Muscle layer of colon (tissue), 2 donors: ENCODE results near the gene CWC15.

ENCODE experiments used
- H3K27ac ChIP-seq: one replicate; pipeline ENCODE4 v1.7.0; 2013; ENCODE audit warnings: low read depth, mild to moderate bottlenecking, low read length, moderate library complexity
- H3K27me3 ChIP-seq, 2 donors: one replicate each; pipeline ENCODE4 v1.7.0; 2013; ENCODE audit warnings: low read length in 2 of 2, mild to moderate bottlenecking in 2 of 2; ENCODE audit not compliant: insufficient read depth in 2 of 2, control insufficient read depth in 1 of 2
- H3K36me3 ChIP-seq: one replicate; pipeline ENCODE4 v1.7.0; 2013; ENCODE audit warnings: mild to moderate bottlenecking, low read length; ENCODE audit not compliant: insufficient read depth
- H3K4me1 ChIP-seq: one replicate; pipeline ENCODE4 v1.7.0; 2013; ENCODE audit warnings: mild to moderate bottlenecking, low read length; ENCODE audit not compliant: insufficient read depth
- H3K4me3 ChIP-seq, 2 donors: one replicate each; pipeline ENCODE4 v1.7.0; 2013; ENCODE audit warnings: low read length in 2 of 2, low read depth in 1 of 2, mild to moderate bottlenecking in 1 of 2, moderate library complexity in 1 of 2
- H3K9ac ChIP-seq: one replicate; pipeline ENCODE4 v1.7.0; 2013; ENCODE audit warnings: low read length
- H3K9me3 ChIP-seq: one replicate; pipeline ENCODE4 v1.7.0; 2013; ENCODE audit warnings: mild to moderate bottlenecking, low read length
- donor health status: abdominal sarcoma.
- donor health status: Adenocarcinoma of cecum.

CWC15 gene

DNA sequence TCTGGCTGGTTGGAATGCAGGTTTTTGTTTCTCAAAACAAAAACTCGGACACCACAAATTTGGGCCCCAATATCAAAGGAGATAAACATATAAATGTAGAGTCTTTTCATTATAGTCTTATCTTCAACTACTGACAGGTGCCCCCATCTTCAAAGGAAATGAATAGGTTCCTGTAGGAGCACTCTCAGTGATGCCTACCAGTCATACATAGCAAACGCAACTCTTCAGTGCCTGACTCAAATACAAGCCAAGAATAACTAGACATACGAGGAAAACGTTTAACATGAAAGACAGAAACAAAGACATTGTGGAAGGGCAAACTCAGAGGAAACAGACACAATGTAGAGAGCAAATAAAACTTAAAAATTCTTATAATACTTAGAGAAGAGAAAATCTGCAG lies 14.0 kb upstream of the CWC15 start:
- no peaks in the 10 kb centered on the region for H3K27me3 ChIP-seq
- no peak overlapping the region for H3K4me3 ChIP-seq
- H3K4me1 ChIP-seq = no peaks in the 10 kb centered on the region
- no peaks in the 10 kb centered on the region for H3K9me3 ChIP-seq
- H3K27ac ChIP-seq = no peak overlapping the region
- no peaks in the 10 kb centered on the region for H3K36me3 ChIP-seq
- no peak overlapping the region for H3K9ac ChIP-seq

- Histone ChIP-seq H3K36me3 (peaks cover 14% of the 10 kb centered on the region), H3K4me3 (no peak overlapping the region), H3K9ac (no peak overlapping the region), H3K9me3 (no peaks in the 10 kb centered on the region), H3K4me1 (peaks cover 10% of the 10 kb centered on the region), H3K27ac (no peak overlapping the region), H3K27me3 (no peaks in the 10 kb centered on the region)
Observed at GRCh38 chr11:94975599-94975998, 2.2 kb upstream of the CWC15 start.

GRCh38 chr11:94974178-94974577 lies 822 bp upstream of the CWC15 start:
- peak overlapping the region; percentile 83 for H3K27ac ChIP-seq
- peaks cover 10% of the 10 kb centered on the region for H3K4me1 ChIP-seq
- peak overlapping the region; percentile 81 to 93 for H3K4me3 ChIP-seq

GRCh38 chr11:94972700-94973098 lies 657 bp downstream of the CWC15 start:
- no peaks in the 10 kb centered on the region for H3K9me3 ChIP-seq
- peak overlapping the region; percentile 75 for H3K9ac ChIP-seq
- no peaks in the 10 kb centered on the region for H3K27me3 ChIP-seq
- peak overlapping the region; percentile 83 for H3K27ac ChIP-seq
- H3K36me3 ChIP-seq = peaks cover 43% of the 10 kb centered on the region
- peaks cover 10% of the 10 kb centered on the region for H3K4me1 ChIP-seq
- peak overlapping the region; percentile 81 to 93 for H3K4me3 ChIP-seq

More at GRCh38 chr11:94974178-94974577, 822 bp upstream of the CWC15 start:
- Histone ChIP-seq H3K27me3 (no peaks in the 10 kb centered on the region), H3K36me3 (peaks cover 28% of the 10 kb centered on the region), H3K9me3 (no peaks in the 10 kb centered on the region), H3K9ac (peak overlapping the region; percentile 75)

GRCh38 chr11:94968334-94968958 lies 4.9 kb downstream of the CWC15 start:
- no peaks in the 10 kb centered on the region for H3K27me3 ChIP-seq
- peaks cover 10% of the 10 kb centered on the region for H3K4me1 ChIP-seq
- H3K9me3 ChIP-seq = no peaks in the 10 kb centered on the region
- no peak overlapping the region for H3K9ac ChIP-seq
- H3K4me3 ChIP-seq = no peak overlapping the region
- H3K27ac ChIP-seq = no peak overlapping the region
- H3K36me3 ChIP-seq = peaks cover 74% of the 10 kb centered on the region

- Histone ChIP-seq H3K36me3 (peaks cover 74% of the 10 kb centered on the region), H3K27me3 (no peaks in the 10 kb centered on the region), H3K27ac (no peak overlapping the region), H3K9ac (no peak overlapping the region), H3K4me3 (no peak overlapping the region), H3K9me3 (no peaks in the 10 kb centered on the region), H3K4me1 (no peaks in the 10 kb centered on the region)
Observed at GRCh38 chr11:94964934-94965333, 8.4 kb downstream of the CWC15 start.

GRCh38 chr11:94961255-94961654 lies 12.1 kb downstream of the CWC15 start:
- H3K27ac ChIP-seq = no peak overlapping the region
- H3K4me3 ChIP-seq = no peak overlapping the region
- peaks cover 48% of the 10 kb centered on the region for H3K36me3 ChIP-seq
- H3K9me3 ChIP-seq = no peaks in the 10 kb centered on the region
- no peaks in the 10 kb centered on the region for H3K4me1 ChIP-seq
- H3K9ac ChIP-seq = no peak overlapping the region
- no peaks in the 10 kb centered on the region for H3K27me3 ChIP-seq

DNA sequence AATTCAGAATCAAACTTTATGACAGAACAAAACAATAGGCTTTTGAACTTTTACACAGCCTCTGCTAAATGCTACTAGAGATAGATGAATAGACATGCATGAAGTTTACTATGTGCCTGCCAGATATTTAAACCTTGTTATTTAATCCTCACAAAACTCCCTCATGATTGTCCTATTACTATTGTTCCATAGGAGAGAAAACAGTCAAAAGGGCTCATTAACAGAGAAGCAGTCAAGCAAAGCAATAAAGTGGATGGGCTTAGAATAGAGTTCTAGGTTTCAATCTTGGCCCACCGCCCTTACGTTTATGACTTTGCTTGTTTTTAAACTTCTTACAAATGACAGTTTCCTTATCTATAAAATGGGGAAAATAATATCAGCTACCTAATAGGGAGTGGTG lies 12.9 kb downstream of the CWC15 start:
- H3K27me3 ChIP-seq = no peaks in the 10 kb centered on the region
- H3K27ac ChIP-seq = no peak overlapping the region
- H3K9me3 ChIP-seq = no peaks in the 10 kb centered on the region
- no peaks in the 10 kb centered on the region for H3K4me1 ChIP-seq
- no peak overlapping the region for H3K4me3 ChIP-seq
- no peak overlapping the region for H3K9ac ChIP-seq
- H3K36me3 ChIP-seq = peaks cover 40% of the 10 kb centered on the region

DNA sequence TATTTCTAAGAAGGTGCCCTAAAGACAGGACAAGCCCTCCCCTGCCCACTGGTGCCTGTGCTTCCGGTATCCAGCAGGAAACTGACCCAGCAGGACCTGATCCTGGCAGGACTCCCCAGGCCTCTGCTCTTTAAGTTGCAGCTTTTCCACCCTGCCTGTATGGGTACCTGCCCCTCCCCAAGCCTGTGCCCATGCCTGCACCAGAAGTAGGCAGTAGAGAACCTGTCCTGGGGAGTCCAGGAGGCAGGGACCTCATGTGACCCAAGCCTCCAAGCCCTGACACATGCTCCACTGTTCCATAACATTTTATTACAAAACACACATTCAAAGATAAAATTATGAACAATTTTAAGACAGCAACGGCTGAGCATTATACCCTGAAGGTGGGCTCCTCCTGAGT lies 14.2 kb downstream of the CWC15 start:
- Histone ChIP-seq H3K27me3 (no peaks in the 10 kb centered on the region), H3K27ac (no peak overlapping the region), H3K4me1 (no peaks in the 10 kb centered on the region), H3K4me3 (no peak overlapping the region), H3K36me3 (peaks cover 27% of the 10 kb centered on the region), H3K9me3 (no peaks in the 10 kb centered on the region), H3K9ac (no peak overlapping the region)

- no peaks in the 10 kb centered on the region for H3K9me3 ChIP-seq
- H3K27ac ChIP-seq = no peak overlapping the region
- peaks cover 19% of the 10 kb centered on the region for H3K36me3 ChIP-seq
- H3K4me1 ChIP-seq = no peaks in the 10 kb centered on the region
- H3K4me3 ChIP-seq = no peak overlapping the region
- H3K9ac ChIP-seq = no peak overlapping the region
- H3K27me3 ChIP-seq = no peaks in the 10 kb centered on the region
Observed at GRCh38 chr11:94958121-94958696, 15.1 kb downstream of the CWC15 start.

GRCh38 chr11:94956963-94957362 lies 16.4 kb downstream of the CWC15 start:
- Histone ChIP-seq H3K27ac (no peak overlapping the region), H3K4me1 (no peaks in the 10 kb centered on the region), H3K4me3 (no peak overlapping the region), H3K9ac (no peak overlapping the region), H3K36me3 (peaks cover 7% of the 10 kb centered on the region), H3K9me3 (no peaks in the 10 kb centered on the region), H3K27me3 (no peaks in the 10 kb centered on the region)

GRCh38 chr11:94954753-94955152 lies 18.6 kb downstream of the CWC15 start:
- Histone ChIP-seq H3K4me3 (no peak overlapping the region), H3K36me3 (no peaks in the 10 kb centered on the region), H3K27me3 (no peaks in the 10 kb centered on the region), H3K9me3 (no peaks in the 10 kb centered on the region), H3K27ac (no peak overlapping the region), H3K4me1 (no peaks in the 10 kb centered on the region), H3K9ac (no peak overlapping the region)
